ENCODE results near the gene LFNG. TPM values are rescaled to one million over a fixed set of nuclear protein-coding genes. Genes with fewer than 3 reads are reported as not detected.

LFNG gene
- total and polyA plus RNA-seq, 9 donors = 0.86 to 8.2 (median 3.3) TPM

DNA sequence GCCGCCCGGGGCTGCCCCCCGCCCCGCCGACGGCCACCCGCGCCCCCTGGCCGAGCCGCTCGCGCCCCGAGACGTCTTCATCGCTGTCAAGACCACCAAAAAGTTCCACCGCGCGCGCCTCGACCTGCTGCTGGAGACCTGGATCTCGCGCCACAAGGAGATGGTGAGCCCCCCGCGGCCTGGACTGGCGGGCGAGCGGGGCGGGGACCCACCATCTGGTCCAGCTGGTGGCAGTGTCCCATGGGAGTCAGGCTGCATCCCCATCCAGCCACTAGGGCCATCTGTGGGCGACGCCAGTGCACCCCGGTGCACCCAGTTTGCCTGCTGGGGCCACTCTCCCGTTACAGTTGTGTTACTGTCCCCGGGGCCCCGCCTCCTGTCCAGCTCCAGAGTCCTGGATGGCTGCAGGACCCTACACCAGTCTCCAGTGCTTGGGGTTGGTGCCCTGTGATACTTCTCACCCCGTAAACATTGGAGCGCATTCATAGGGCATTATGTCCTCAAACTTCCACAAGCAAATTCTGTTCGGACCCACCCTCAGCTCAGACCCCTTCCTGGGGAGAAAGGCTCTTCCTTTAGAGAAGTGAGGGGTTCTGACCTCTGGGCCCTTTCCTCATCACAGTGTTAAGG, 672 bp downstream of the LFNG start:
- DNase-seq = no peak
- H3K4me3 ChIP-seq = peak overlapping the region; percentile 35
- intact Hi-C loops (cut with DNase I) = no loop called here
- TF ChIP-seq, protein P1, sequence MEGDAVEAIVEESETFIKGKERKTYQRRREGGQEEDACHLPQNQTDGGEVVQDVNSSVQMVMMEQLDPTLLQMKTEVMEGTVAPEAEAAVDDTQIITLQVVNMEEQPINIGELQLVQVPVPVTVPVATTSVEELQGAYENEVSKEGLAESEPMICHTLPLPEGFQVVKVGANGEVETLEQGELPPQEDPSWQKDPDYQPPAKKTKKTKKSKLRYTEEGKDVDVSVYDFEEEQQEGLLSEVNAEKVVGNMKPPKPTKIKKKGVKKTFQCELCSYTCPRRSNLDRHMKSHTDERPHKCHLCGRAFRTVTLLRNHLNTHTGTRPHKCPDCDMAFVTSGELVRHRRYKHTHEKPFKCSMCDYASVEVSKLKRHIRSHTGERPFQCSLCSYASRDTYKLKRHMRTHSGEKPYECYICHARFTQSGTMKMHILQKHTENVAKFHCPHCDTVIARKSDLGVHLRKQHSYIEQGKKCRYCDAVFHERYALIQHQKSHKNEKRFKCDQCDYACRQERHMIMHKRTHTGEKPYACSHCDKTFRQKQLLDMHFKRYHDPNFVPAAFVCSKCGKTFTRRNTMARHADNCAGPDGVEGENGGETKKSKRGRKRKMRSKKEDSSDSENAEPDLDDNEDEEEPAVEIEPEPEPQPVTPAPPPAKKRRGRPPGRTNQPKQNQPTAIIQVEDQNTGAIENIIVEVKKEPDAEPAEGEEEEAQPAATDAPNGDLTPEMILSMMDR (IDR thresholded peaks at IDR 0.05) = no peak
- TF ChIP-seq EP300 (IDR thresholded peaks at IDR 0.05) (no peak), POLR2A (IDR thresholded peaks at IDR 0.05) (no peak)
- H3K9me3 ChIP-seq = no peaks in the 10 kb centered on the region
- 8 to 11% (median 10%) methylated on average over 17 to 37 of the region's 37 CpGs for WGBS, 3 donors
- no peak overlapping the region for H3K27ac ChIP-seq
- H3K27me3 ChIP-seq = no peaks in the 10 kb centered on the region
- H3K4me1 ChIP-seq (ENCODE audit: insufficient read depth) = peaks cover 9% of the 10 kb centered on the region
- no peaks in the 10 kb centered on the region for H3K36me3 ChIP-seq

DNA sequence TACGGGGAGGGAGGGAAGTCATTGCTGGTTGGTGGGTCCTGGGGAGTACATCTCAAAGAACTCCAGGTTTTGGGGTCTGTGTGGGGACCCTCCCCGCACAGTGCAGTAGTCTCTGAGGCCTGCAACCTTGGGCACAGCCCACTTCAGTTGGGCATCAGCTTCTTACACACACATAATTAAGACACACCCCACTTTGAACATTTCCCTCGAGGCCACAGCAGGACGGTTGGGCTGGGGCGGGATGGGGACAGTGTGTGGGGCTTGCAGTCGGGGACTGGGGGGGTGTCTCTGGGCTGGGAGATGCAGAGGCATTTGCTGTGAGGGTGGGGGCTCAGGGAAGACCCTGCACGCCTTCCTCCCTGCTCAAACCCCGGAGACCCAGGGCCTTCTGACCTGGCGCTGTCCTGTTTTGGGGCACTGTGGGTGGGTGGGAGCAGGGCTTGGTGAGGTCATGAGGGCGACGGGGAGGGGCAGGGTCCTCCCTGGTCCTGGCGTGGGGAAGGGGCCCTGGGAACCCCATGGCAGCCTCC, 1.3 kb downstream of the LFNG start:
- 37 to 49% (median 46%) methylated on average over 12 of the region's 12 CpGs for WGBS, 3 donors
- TF ChIP-seq, protein P1 (IDR thresholded peaks at IDR 0.05) = no peak
- no peak for TF ChIP-seq EP300 (IDR thresholded peaks at IDR 0.05)
- TF ChIP-seq POLR2A (IDR thresholded peaks at IDR 0.05) = no peak
- no peaks in the 10 kb centered on the region for H3K27me3 ChIP-seq
- DNase-seq = no peak
- peak overlapping the region; percentile 35 for H3K4me3 ChIP-seq
- no peaks in the 10 kb centered on the region for H3K9me3 ChIP-seq
- intact Hi-C loops (cut with DNase I) = no loop called here
- H3K36me3 ChIP-seq = no peaks in the 10 kb centered on the region
- peaks cover 9% of the 10 kb centered on the region for H3K4me1 ChIP-seq (ENCODE audit: insufficient read depth)
- H3K27ac ChIP-seq = no peak overlapping the region

DNA sequence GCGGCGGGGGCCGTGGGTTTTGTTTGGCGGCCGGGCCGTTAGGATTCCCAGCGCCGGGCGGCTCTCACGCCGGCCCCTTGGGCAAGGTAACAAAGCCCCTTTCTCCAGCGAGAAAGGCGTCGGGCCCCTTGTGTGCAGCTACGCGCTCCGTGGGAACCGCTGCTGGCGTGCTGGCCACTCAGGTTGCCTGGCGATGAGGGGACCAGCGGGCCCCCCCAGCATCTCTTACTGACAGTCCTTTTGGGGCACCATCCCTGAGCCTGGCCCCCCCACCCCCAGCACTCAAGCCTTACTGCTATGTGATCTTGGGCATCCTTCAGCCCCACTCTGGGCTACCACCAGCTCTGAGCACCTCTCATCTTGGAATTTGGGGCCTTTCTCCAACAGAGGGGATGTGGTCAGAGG, 1.8 kb downstream of the LFNG start:
- Histone ChIP-seq H3K9me3 (no peaks in the 10 kb centered on the region), H3K4me3 (no peak overlapping the region), H3K27ac (no peak overlapping the region), H3K36me3 (no peaks in the 10 kb centered on the region), H3K4me1 (ENCODE audit: insufficient read depth) (peaks cover 9% of the 10 kb centered on the region), H3K27me3 (no peaks in the 10 kb centered on the region)
- 38 to 49% (median 43%) methylated on average over 19 to 21 of the region's 21 CpGs for WGBS, 3 donors
- TF ChIP-seq EP300 (IDR thresholded peaks at IDR 0.05) (no peak), POLR2A (IDR thresholded peaks at IDR 0.05) (no peak)
- TF ChIP-seq, protein P1 (IDR thresholded peaks at IDR 0.05) = no peak
- intact Hi-C loops (cut with DNase I) = no loop called here
- DNase-seq = no peak

DNA sequence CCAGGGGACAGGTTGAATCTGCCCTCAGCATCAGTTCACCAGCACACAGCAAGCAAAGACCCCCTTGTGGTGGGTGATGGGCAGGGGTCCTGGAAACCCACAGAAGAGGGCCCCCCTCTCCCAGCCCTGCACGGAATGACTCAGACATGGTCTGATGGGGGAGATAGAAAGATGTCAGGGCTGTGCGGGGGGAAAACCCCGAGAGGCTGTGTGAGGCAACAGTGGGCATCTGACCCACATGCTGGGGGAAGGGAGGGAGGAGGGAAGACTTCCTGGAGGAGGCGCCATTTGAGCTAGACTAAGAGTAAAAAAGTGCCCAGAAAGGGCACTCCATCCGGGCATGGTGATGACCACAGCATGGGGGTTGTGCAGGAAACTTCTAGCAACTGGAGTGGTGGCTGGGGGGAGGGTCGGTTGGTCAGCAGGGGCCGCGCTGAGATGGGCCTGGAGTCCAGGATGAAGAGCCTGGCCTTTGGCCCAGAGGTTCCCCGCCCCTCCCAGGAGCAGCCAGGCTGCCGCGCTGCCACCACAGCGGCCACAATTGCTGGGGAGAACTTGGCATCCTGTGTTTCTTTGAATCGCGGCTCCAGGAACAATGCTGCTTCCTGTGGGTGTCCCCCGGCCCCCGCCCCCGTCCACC, 2.5 kb downstream of the LFNG start:
- Histone ChIP-seq H3K4me1 (ENCODE audit: insufficient read depth) (peaks cover 9% of the 10 kb centered on the region), H3K27ac (no peak overlapping the region)

More for the DNA sequence above, 2.5 kb downstream of the LFNG start:
- intact Hi-C loops (cut with DNase I) = no loop called here
- no peak for DNase-seq
- Histone ChIP-seq H3K36me3 (no peaks in the 10 kb centered on the region), H3K27me3 (no peaks in the 10 kb centered on the region), H3K9me3 (no peaks in the 10 kb centered on the region), H3K4me3 (no peak overlapping the region)
- TF ChIP-seq EP300 (IDR thresholded peaks at IDR 0.05) (no peak), POLR2A (IDR thresholded peaks at IDR 0.05) (no peak)
- TF ChIP-seq, protein P1 (IDR thresholded peaks at IDR 0.05) = no peak
- 34 to 38% (median 36%) methylated on average over 13 to 17 of the region's 17 CpGs for WGBS, 3 donors
